B cell (primary cell): Measurements from ENCODE around the gene CENPA. TPM values are rescaled to one million over a fixed set of nuclear protein-coding genes. Genes with fewer than 3 reads are reported as not detected.
"Not testable (repeated sequence)": the region's sequence is repeated elsewhere in the genome, so short reads cannot be mapped to it uniquely, and the experiment has no call there.

Experiments used
- ATAC-seq: fragments of 200-7000 bp; cut with Tn5 transposase; one replicate; pipeline ENCODE4 v1.10.0; 2021; ENCODE audit warnings: low read depth, mild to moderate bottlenecking, moderate number of reproducible peaks, moderate library complexity
- CTCF ChIA-PET: fragments of 350-600 bp; sonication (Branson Sonifier 250); formaldehyde crosslinking; loops from one replicate; lab custom pipeline; 2021; ENCODE audit warnings: antibody characterized with exemption, inconsistent platforms; lab: Charles Lee
- POLR2A ChIA-PET: fragments of 350-600 bp; sonication (Branson Sonifier 250); formaldehyde crosslinking; loops from one replicate; lab custom pipeline; 2021; ENCODE audit warnings: antibody characterized with exemption; lab: Charles Lee
- DNase-seq: peaks from one replicate; pipeline ENCODE4 v3.0.0; 2013
- H2AFZ ChIP-seq: 2 replicates; pipeline ENCODE4 v1.6.1; 2012; ENCODE audit warnings: mild to moderate bottlenecking, low read depth, low read length; ENCODE audit not compliant: insufficient read depth, poor library complexity, severe bottlenecking
- H3K27ac ChIP-seq, 2 donors: 1 replicate in 1 of 2; 2 replicates in 1 of 2; pipeline ENCODE4 v1.5.1; 2012 to 2013; ENCODE audit warnings: low read length in 2 of 2, mild to moderate bottlenecking in 2 of 2, moderate library complexity in 1 of 2
- H3K27me3 ChIP-seq, 4 experiments: fragments of 200-600 bp in 1 of 4; sonication (generic) in 1 of 4; replicated peaks in 1 of 4; 1 replicate in 2 of 4; 2 replicates in 2 of 4; pipeline versions ENCODE4 v1.6.1 to v1.7.0; 2013 to 2016; ENCODE audit warnings: low read length in 3 of 4, mild to moderate bottlenecking in 2 of 4, mixed read lengths in 1 of 4, moderate library complexity in 1 of 4; ENCODE audit not compliant: insufficient read depth in 4 of 4, control insufficient read depth in 3 of 4; ENCODE audit errors: control extremely low read depth in 1 of 4
- H3K36me3 ChIP-seq, 2 experiments: replicated peaks in 1 of 2; 1 replicate in 1 of 2; 2 replicates in 1 of 2; pipeline versions ENCODE4 v1.6.1 to v1.7.1; 2013; ENCODE audit warnings: low read length in 1 of 2; ENCODE audit not compliant: insufficient read depth in 2 of 2, control insufficient read depth in 1 of 2; ENCODE audit errors: control extremely low read depth in 1 of 2, extremely low read depth in 1 of 2
- H3K4me1 ChIP-seq, 2 donors: fragments of 200-600 bp in 1 of 2; sonication (generic) in 1 of 2; 1 replicate in 1 of 2; 2 replicates in 1 of 2; pipeline versions ENCODE4 v1.5.1 to v1.6.1; 2013 to 2017; ENCODE audit warnings: low read length in 2 of 2; ENCODE audit not compliant: control insufficient read depth in 2 of 2, insufficient read depth in 2 of 2
- H3K4me2 ChIP-seq: replicated peaks from 2 replicates; pipeline ENCODE3; 2012; ENCODE audit warnings: mild to moderate bottlenecking, low read depth, low read length; ENCODE audit not compliant: poor library complexity, severe bottlenecking
- H3K4me3 ChIP-seq, 5 experiments: fragments of 200-600 bp in 1 of 5; sonication (generic) in 1 of 5; 1 replicate in 3 of 5; 2 replicates in 2 of 5; pipeline versions ENCODE4 v1.5.1 to v1.7.0; 2011 to 2016; ENCODE audit warnings: low read length in 4 of 5, mild to moderate bottlenecking in 4 of 5, low read depth in 2 of 5, control low read depth in 1 of 5, moderate library complexity in 1 of 5; ENCODE audit not compliant: insufficient read depth in 1 of 5; ENCODE audit errors: control extremely low read depth in 1 of 5, extremely low read depth in 1 of 5
- H3K79me2 ChIP-seq: fragments of 200-600 bp; sonication (generic); one replicate; pipeline ENCODE4 v1.6.0; 2016; ENCODE audit warnings: low read length; ENCODE audit not compliant: control insufficient read depth, insufficient read depth
- H3K9ac ChIP-seq: fragments of 200-600 bp; sonication (generic); 2 replicates; pipeline ENCODE4 v1.6.1; 2017; ENCODE audit warnings: mild to moderate bottlenecking, low read length, moderate library complexity
- H3K9me3 ChIP-seq, 3 donors: one replicate each; pipeline versions ENCODE4 v1.6.1 to v1.7.1; 2013; ENCODE audit warnings: low read length in 2 of 3; ENCODE audit not compliant: control insufficient read depth in 2 of 3, insufficient read depth in 1 of 3; ENCODE audit errors: control extremely low read depth in 1 of 3
- H4K20me1 ChIP-seq: 2 replicates; pipeline ENCODE4 v1.6.0; 2012; ENCODE audit warnings: mild to moderate bottlenecking, low read length; ENCODE audit not compliant: insufficient read depth, control insufficient read depth, poor library complexity, severe bottlenecking
- H3K27ac Mint-ChIP-seq: one replicate; pipeline ENCODE4 v1.8.0; 2021; ENCODE audit warnings: mixed read lengths
- H3K27me3 Mint-ChIP-seq: one replicate; pipeline ENCODE4 v1.8.0; 2021; ENCODE audit warnings: mixed read lengths
- H3K4me1 Mint-ChIP-seq: one replicate; pipeline ENCODE4 v1.8.0; 2021; ENCODE audit warnings: mixed read lengths
- H3K4me3 Mint-ChIP-seq: one replicate; pipeline ENCODE4 v1.8.0; 2021; ENCODE audit warnings: mixed read lengths
- H3K9me3 Mint-ChIP-seq: one replicate; pipeline ENCODE4 v1.8.0; 2022; ENCODE audit warnings: mixed read lengths; ENCODE audit not compliant: insufficient read depth
- CTCF ChIP-seq: fragments of 200-600 bp; IDR thresholded peaks from one replicate; pipeline ENCODE4 v1.8.0; 2022; ENCODE audit warnings: antibody characterized with exemption, mild to moderate bottlenecking
- WGBS: methylation state at CpG from one replicate; pipeline ENCODE4 v1.1.5; 2013; ENCODE audit warnings: missing lambda C conversion rate; ENCODE audit not compliant: insufficient coverage; 5-methylcytosine and 5-hydroxymethylcytosine counted together
- intact Hi-C: fragments of 100-400 bp; cut with micrococcal nuclease; formaldehyde crosslinking; loops from one replicate; pipeline ENCODE4 v1.10.0; 2022
- polyA plus RNA-seq: library from polyadenylated mRNA; depleted of rRNA; stranded (reverse); fragments of >200 nt; gene quantifications from 2 replicates; pipeline ENCODE4 v1.2.3, GENCODE V29; 2012
- total RNA-seq, 2 donors: library from RNA; stranded (reverse); fragments of 120-200 nt in 1 of 2; gene quantifications; 1 replicate in 1 of 2; 2 replicates in 1 of 2; pipeline versions ENCODE4 v1.2.3 to v1.2.4, GENCODE V29; 2013 to 2022

Gene CENPA
- total and polyA plus RNA-seq, 2 donors (not counting 1 experiment from before 2014, with no cell fraction given): 0.10 TPM; not detected in 1

GRCh38 chr2:26746934-26747333 lies 38.9 kb upstream of the CENPA start:
- H3K9me3 ChIP-seq: no peaks in the 10 kb centered on the region
- no peak overlapping the region for H3K4me2 ChIP-seq
- no peaks in the 10 kb centered on the region for H3K27me3 ChIP-seq
- ATAC-seq (no peak), DNase-seq (no peak)
- H3K27ac ChIP-seq: no peak overlapping the region
- no peaks in the 10 kb centered on the region for H3K4me1 ChIP-seq
- CTCF ChIA-PET: interaction anchor here (1.3 to 2.6 kb wide), 5 partner anchors 13 to 796 kb away, joined by 3 to 26 read pairs (median 7); no protein-coding TSS in a partner anchor
- H3K9ac ChIP-seq: no peak overlapping the region
- intact Hi-C loops: loop anchor here (5.0 kb wide), 1 partner anchor 795 kb away; no protein-coding TSS in a partner anchor
- H4K20me1 ChIP-seq: no peaks in the 10 kb centered on the region
- H3K36me3 ChIP-seq: no peaks in the 10 kb centered on the region
- H3K9me3 Mint-ChIP-seq: no peaks in the 10 kb centered on the region
- TF ChIP-seq CTCF: no peak
- 64% methylated on average over 2 of the region's 3 CpGs for WGBS
- POLR2A ChIA-PET: no interaction called here
- H2AFZ ChIP-seq: no peak overlapping the region
- H3K4me3 Mint-ChIP-seq: no peak overlapping the region
- no peaks in the 10 kb centered on the region for H3K27me3 Mint-ChIP-seq
- no peak overlapping the region for H3K27ac Mint-ChIP-seq
- peaks cover 6% of the 10 kb centered on the region for H3K4me1 Mint-ChIP-seq
- H3K4me3 ChIP-seq: no peak overlapping the region
- no peaks in the 10 kb centered on the region for H3K79me2 ChIP-seq

GRCh38 chr2:26749787-26750420 lies 36.0 kb upstream of the CENPA start:
- POLR2A ChIA-PET, H3K9ac ChIP-seq, H4K20me1 ChIP-seq, DNase-seq, H3K27ac ChIP-seq, H3K4me1 ChIP-seq, H3K4me3 ChIP-seq, H3K27me3 ChIP-seq, H3K79me2 ChIP-seq, ATAC-seq, H3K9me3 ChIP-seq, H3K4me1 Mint-ChIP-seq, H3K4me3 Mint-ChIP-seq, H3K4me2 ChIP-seq, H3K9me3 Mint-ChIP-seq, H3K36me3 ChIP-seq, H3K27me3 Mint-ChIP-seq: not testable (repeated sequence)
- intact Hi-C loops: loop anchor here (5.0 kb wide), 1 partner anchor 798 kb away; no protein-coding TSS in a partner anchor
- H2AFZ ChIP-seq: peak overlapping the region; percentile 28
- CTCF ChIA-PET: interaction anchor here (0.6 to 1.1 kb wide), 2 partner anchors 10 to 176 kb away, joined by 3 read pairs; no protein-coding TSS in a partner anchor
- no CpG with 5 or more reads among the region's 8 CpGs for WGBS
- H3K27ac Mint-ChIP-seq: peak overlapping the region; percentile 67

- intact Hi-C loops, H3K4me3 ChIP-seq, H3K27me3 ChIP-seq, H3K27me3 Mint-ChIP-seq, H3K27ac Mint-ChIP-seq, H3K36me3 ChIP-seq, H3K27ac ChIP-seq, H3K9me3 Mint-ChIP-seq, CTCF ChIA-PET, H3K4me2 ChIP-seq, H3K4me3 Mint-ChIP-seq, H3K79me2 ChIP-seq, ATAC-seq, H2AFZ ChIP-seq, H3K9me3 ChIP-seq, H4K20me1 ChIP-seq, POLR2A ChIA-PET, DNase-seq, H3K4me1 ChIP-seq, H3K9ac ChIP-seq: not testable (repeated sequence)
- WGBS: 92% methylated on average over 8 of the region's 11 CpGs
- H3K4me1 Mint-ChIP-seq: peaks cover 12% of the 10 kb centered on the region
Measured at GRCh38 chr2:26750467-26750866, 35.4 kb upstream of the CENPA start.
